RWPE2 (cell line): Measurements from ENCODE around the gene GPR45.

ENCODE experiments used
- ATAC-seq: fragments of 200-7000 bp; cut with Tn5 transposase; 3 replicates; pipeline ENCODE4 v1.9.1; 2021; ENCODE audit warnings: low read depth
- DNase-seq: peaks from one replicate; pipeline ENCODE4 v3.0.0-alpha.2; 2020; ENCODE audit warnings: low spot score
- H3K27ac ChIP-seq: fragments of 450-650 bp; 2 replicates; pipeline ENCODE4 v1.5.1; 2017; ENCODE audit warnings: mild to moderate bottlenecking; ENCODE audit not compliant: poor library complexity, severe bottlenecking
- H3K27me3 ChIP-seq: fragments of 250-450 bp; sonication (Bioruptor Pico); 2 replicates; pipeline ENCODE4 v1.5.1; 2021; ENCODE audit warnings: mild to moderate bottlenecking, moderate library complexity; ENCODE audit not compliant: insufficient read depth, poor library complexity, severe bottlenecking
- H3K36me3 ChIP-seq: fragments of 250-450 bp; sonication (Bioruptor Pico); 2 replicates; pipeline ENCODE4 v1.5.1; 2020; ENCODE audit warnings: low read depth, mild to moderate bottlenecking, moderate library complexity
- H3K4me1 ChIP-seq: fragments of 250-450 bp; sonication (Bioruptor Pico); 2 replicates; pipeline ENCODE4 v1.5.1; 2021; ENCODE audit warnings: mild to moderate bottlenecking, moderate library complexity; ENCODE audit not compliant: insufficient read depth, poor library complexity, severe bottlenecking
- H3K4me3 ChIP-seq: fragments of 250-450 bp; sonication (Bioruptor Pico); 2 replicates; pipeline ENCODE4 v1.5.1; 2021; ENCODE audit warnings: mild to moderate bottlenecking, moderate library complexity; ENCODE audit not compliant: severe bottlenecking
- H3K9me3 ChIP-seq: fragments of 250-450 bp; sonication (Bioruptor Pico); 2 replicates; pipeline ENCODE4 v1.5.1; 2021; ENCODE audit warnings: mild to moderate bottlenecking, moderate library complexity; ENCODE audit not compliant: severe bottlenecking
- TF ChIP-seq, protein P1 (sequence below): fragments of 450-650 bp; IDR thresholded peaks from one replicate; pipeline ENCODE4 v1.5.1; 2017; ENCODE audit warnings: mild to moderate bottlenecking, moderate library complexity; ENCODE audit not compliant: poor library complexity, severe bottlenecking

Gene GPR45, protein sequence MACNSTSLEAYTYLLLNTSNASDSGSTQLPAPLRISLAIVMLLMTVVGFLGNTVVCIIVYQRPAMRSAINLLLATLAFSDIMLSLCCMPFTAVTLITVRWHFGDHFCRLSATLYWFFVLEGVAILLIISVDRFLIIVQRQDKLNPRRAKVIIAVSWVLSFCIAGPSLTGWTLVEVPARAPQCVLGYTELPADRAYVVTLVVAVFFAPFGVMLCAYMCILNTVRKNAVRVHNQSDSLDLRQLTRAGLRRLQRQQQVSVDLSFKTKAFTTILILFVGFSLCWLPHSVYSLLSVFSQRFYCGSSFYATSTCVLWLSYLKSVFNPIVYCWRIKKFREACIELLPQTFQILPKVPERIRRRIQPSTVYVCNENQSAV

DNA sequence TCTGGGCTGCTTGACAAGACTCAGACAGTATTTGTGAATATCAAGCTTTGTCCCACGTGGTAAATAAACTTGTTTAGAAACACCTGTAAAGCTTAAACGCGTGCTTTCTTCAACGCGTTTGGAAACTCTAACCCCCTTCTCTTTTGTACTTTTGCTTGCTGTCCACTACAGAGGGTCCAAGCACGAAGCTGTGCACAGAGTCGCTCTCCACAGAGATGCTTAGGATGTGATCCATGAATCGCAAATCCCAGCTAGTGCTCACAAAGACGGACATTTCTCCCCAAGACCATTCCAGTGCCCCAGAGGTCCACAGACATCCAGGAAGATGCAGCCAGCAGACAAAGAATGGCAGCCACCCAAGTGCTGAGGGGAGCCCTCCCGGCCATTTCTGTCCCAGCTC lies at the start of gene GPR45:
TSS of gene GPR45 (plus strand) at position 301 of the 400 bp plus-strand sequence. CDS start 116 bp downstream, outside the sequence.
- TF ChIP-seq, protein P1, sequence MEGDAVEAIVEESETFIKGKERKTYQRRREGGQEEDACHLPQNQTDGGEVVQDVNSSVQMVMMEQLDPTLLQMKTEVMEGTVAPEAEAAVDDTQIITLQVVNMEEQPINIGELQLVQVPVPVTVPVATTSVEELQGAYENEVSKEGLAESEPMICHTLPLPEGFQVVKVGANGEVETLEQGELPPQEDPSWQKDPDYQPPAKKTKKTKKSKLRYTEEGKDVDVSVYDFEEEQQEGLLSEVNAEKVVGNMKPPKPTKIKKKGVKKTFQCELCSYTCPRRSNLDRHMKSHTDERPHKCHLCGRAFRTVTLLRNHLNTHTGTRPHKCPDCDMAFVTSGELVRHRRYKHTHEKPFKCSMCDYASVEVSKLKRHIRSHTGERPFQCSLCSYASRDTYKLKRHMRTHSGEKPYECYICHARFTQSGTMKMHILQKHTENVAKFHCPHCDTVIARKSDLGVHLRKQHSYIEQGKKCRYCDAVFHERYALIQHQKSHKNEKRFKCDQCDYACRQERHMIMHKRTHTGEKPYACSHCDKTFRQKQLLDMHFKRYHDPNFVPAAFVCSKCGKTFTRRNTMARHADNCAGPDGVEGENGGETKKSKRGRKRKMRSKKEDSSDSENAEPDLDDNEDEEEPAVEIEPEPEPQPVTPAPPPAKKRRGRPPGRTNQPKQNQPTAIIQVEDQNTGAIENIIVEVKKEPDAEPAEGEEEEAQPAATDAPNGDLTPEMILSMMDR, result no peak
- Histone ChIP-seq H3K27me3 (peaks cover 10% of the 10 kb centered on the region), H3K9me3 (no peaks in the 10 kb centered on the region), H3K4me3 (no peak within 1 kb of the TSS), H3K36me3 (no peaks in the 10 kb centered on the region), H3K27ac (no peak within 1 kb of the TSS), H3K4me1 (no peaks in the 10 kb centered on the region)
- ATAC-seq, result no peak
- no peak for DNase-seq

DNA sequence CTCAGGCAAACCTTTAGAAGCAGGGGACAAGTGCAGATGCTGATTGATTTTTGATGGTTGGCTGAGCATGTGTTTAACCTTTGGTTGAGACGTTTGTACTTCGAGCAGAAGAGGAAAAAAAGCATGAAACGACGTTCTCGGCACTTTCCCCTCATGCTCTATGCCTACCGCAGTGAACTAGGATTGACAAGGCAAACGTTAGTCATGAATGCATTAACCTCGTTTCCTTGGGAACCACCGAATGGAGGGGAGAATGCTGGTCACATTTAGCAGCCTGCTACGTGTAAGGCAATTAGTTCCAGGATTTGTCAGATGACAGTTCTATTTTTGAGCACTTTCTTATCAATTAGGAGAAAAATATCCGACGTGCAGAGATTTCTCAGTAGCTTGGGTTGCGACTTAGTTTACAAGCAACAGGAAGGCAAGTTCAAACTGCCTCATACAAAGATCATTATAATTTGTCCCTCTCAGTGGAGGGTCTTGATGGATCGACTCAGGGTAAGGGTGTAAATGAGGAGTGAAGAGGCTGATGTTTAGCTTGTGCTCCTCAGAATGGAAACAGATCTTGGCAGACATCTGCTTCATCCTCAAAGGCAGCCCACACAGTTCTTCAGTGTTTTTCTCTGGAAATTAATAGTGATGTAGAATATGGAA lies 47.4 kb upstream of the GPR45 start:
- H3K27ac ChIP-seq, result no peak overlapping the region
- H3K27me3 ChIP-seq, result peaks cover 30% of the 10 kb centered on the region
- no peaks in the 10 kb centered on the region for H3K36me3 ChIP-seq
- TF ChIP-seq, protein P1, result no peak
- no peak for ATAC-seq
- H3K4me3 ChIP-seq, result no peak overlapping the region
- H3K9me3 ChIP-seq, result no peaks in the 10 kb centered on the region
- no peaks in the 10 kb centered on the region for H3K4me1 ChIP-seq
- DNase-seq, result no peak

DNA sequence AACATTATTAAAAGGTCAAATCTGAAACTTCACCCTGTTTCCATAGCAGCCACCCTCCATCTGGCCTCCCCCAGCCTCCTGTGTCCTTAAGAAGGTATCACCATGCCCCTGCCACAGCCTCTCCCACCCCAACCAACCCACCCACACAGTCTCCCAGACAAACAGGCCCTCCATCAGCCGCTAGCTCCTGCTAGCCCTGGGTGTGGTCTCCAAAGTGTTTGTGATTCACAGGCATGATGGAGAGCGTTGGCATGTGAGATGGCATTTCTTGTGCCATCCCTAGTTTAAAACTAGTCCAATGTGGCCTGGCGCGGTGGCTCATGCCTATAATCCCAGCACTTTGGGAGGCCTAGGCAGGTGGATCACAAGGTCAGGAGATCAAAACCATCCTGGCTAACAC lies 44.9 kb upstream of the GPR45 start:
- H3K4me1 ChIP-seq, result no peaks in the 10 kb centered on the region
- no peak overlapping the region for H3K4me3 ChIP-seq
- no peak overlapping the region for H3K27ac ChIP-seq
- DNase-seq, result no peak
- no peak for ATAC-seq
- no peaks in the 10 kb centered on the region for H3K9me3 ChIP-seq
- peaks cover 30% of the 10 kb centered on the region for H3K27me3 ChIP-seq
- TF ChIP-seq, protein P1, result no peak
- H3K36me3 ChIP-seq, result no peaks in the 10 kb centered on the region

DNA sequence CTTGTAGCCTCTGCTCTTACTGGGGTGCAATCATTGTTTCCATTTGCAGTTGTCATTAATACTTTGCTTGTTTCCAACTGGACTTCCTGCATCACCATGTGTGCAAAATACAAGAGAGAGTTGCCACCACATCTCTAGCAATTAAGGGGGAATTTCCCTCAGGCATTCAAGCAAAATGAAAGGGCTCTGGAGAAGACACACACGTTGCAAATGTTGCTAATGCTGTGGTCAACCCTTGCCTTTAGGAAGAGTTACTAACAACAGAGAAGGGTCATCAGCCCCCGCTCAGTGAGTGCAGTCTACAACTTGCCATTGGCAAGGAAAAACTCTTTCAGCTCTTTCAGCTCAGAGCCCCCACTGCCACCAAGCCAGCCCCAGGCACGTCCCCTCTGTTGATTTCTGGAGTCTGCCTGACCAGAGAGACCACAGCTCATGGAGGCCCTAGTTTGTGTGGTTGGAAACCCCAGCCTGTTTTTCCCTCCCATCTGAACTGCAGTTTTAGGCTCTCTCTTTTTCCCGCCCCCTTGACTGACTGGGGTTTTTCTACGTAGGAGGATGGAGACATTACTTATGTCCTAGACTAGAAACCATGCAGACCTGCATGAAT lies 25.9 kb upstream of the GPR45 start:
- TF ChIP-seq, protein P1, result no peak
- ATAC-seq (no peak), DNase-seq (no peak)
- Histone ChIP-seq H3K27me3 (no peaks in the 10 kb centered on the region), H3K36me3 (no peaks in the 10 kb centered on the region), H3K4me1 (no peaks in the 10 kb centered on the region), H3K4me3 (no peak overlapping the region), H3K27ac (no peak overlapping the region), H3K9me3 (no peaks in the 10 kb centered on the region)
